Transverse colon (tissue), 4 donors: Measurements from ENCODE around the gene DOCK1. TPM values are rescaled to one million over a fixed set of nuclear protein-coding genes. Genes with fewer than 3 reads are reported as not detected.
"Not testable (repeated sequence)": the region's sequence is repeated elsewhere in the genome, so short reads cannot be mapped to it uniquely, and the experiment has no call there.

Experiments used
- DNase-seq: peaks from one replicate; pipeline ENCODE4 v3.0.0-alpha.2; 2019
- H3K27ac ChIP-seq, 4 donors: fragments of 200-600 bp; sonication (generic); 2 replicates each; pipeline ENCODE4 v1.5.1; 2016 to 2018; ENCODE audit warnings: inconsistent platforms in 4 of 4
- H3K27me3 ChIP-seq: fragments of 200-600 bp; sonication (generic); 2 replicates; pipeline ENCODE4 v1.5.1; 2017; ENCODE audit warnings: inconsistent platforms
- H3K36me3 ChIP-seq, 4 donors: fragments of 200-600 bp; sonication (generic); 2 replicates each; pipeline ENCODE4 v1.5.1; 2017 to 2019; ENCODE audit warnings: inconsistent platforms in 4 of 4
- H3K4me1 ChIP-seq, 4 donors: fragments of 200-600 bp; sonication (generic); 2 replicates each; pipeline ENCODE4 v1.5.1; 2017 to 2020; ENCODE audit warnings: inconsistent platforms in 4 of 4
- H3K4me3 ChIP-seq, 4 donors: fragments of 200-600 bp; sonication (generic); 1 replicate in 1 of 4; 2 replicates in 3 of 4; pipeline versions ENCODE4 v1.5.1 to v1.6.1; 2017 to 2019; ENCODE audit warnings: inconsistent platforms in 4 of 4
- H3K9me3 ChIP-seq, 2 donors: fragments of 200-600 bp; sonication (generic); 2 replicates each; pipeline ENCODE4 v1.5.1; 2017 to 2019; ENCODE audit warnings: inconsistent platforms in 2 of 2
- EP300 ChIP-seq: sonication (generic); formaldehyde crosslinking; IDR thresholded peaks from one replicate; pipeline ENCODE4 v1.6.1; 2017; ENCODE audit warnings: antibody characterized with exemption, low read depth
- POLR2A ChIP-seq: fragments of 450-650 bp; IDR thresholded peaks from one replicate; pipeline ENCODE4 v1.6.1; 2016; ENCODE audit warnings: antibody characterized with exemption, mild to moderate bottlenecking, moderate library complexity
- POLR2AphosphoS5 ChIP-seq, 3 donors: sonication (generic); formaldehyde crosslinking; IDR thresholded peaks; one replicate each; pipeline ENCODE4 v1.6.1; 2016; ENCODE audit warnings: antibody characterized with exemption in 3 of 3
- WGBS, 2 donors: methylation state at CpG; one replicate each; pipeline ENCODE4 v1.1.5; 2018; ENCODE audit warnings: low coverage in 1 of 2; 5-methylcytosine and 5-hydroxymethylcytosine counted together
- in situ Hi-C, 4 donors: fragments of 200-750 bp; cut with MboI; loops; one replicate each; pipeline versions ENCODE4 v1.15.0 to v1.15.1; 2017; ENCODE audit warnings: low sequenced_read_pairs in 3 of 4, low pct_ligation_motif_present in 1 of 4, low pct_unique_long_range_greater_than_20kb in 1 of 4
- intact Hi-C: fragments of 100-400 bp; cut with DNase I; formaldehyde crosslinking; loops from one replicate; pipeline ENCODE4 v1.15.1; 2023; ENCODE audit warnings: low total_unique reads
- total RNA-seq, 4 donors: library from RNA; depleted of rRNA; stranded (reverse); fragments of >200 nt; gene quantifications; one replicate each; pipeline ENCODE4 v1.1.0, GENCODE V29; 2016
- TF ChIP-seq, protein P1 (sequence below), 5 experiments: fragments of 200-600 bp in 3 of 5; fragments of 450-650 bp in 2 of 5; sonication (generic) in 3 of 5; IDR thresholded peaks; 1 replicate in 2 of 5; 2 replicates in 3 of 5; pipeline ENCODE4 v1.5.1; 2016 to 2017; ENCODE audit warnings: antibody characterized with exemption in 5 of 5, inconsistent platforms in 3 of 5, mild to moderate bottlenecking in 2 of 5, moderate library complexity in 1 of 5

Gene DOCK1
- total RNA-seq, 4 donors from 2014 or later: 75.1 to 200 (median 92.5) TPM

DNA sequence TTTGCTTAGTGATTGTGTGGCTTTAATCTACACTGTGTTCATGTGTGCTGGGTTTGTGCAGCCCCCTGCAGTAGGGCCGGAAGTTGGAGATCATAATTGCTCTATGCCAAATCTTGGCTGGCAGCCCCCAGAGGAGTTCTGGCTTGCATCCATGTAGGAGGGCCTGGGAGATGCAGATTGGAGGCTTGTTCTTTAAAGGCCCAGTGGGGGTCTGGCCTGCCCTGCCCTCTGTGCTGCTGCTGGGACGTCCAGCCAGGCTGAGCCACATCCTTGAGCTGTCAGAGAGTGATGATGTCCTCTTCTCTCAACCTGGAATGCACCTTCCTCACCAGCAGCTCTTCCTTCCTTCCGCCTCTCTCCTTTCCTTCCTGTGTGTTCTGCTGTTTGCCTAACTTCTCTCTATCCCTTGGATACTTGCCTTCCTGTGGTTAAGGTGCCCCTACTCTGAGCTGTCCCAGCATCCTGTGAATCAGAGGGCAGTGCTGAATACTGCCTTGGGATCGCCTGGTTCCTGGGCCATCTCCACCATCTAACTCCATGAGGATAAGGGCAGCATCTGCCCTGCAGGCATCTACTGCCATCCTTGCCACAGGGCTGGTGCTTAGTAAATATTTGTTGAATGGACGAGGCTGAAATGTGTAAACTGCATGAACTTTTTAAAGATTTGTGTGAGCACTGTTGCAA is 30.2 kb downstream of the DOCK1 start:
- no peaks in the 10 kb centered on the region for H3K9me3 ChIP-seq
- H3K4me1 ChIP-seq: peaks cover 0 to 16% (median 6%) of the 10 kb centered on the region in 4 donors
- in situ Hi-C loops: no loop called here
- H3K27me3 ChIP-seq: no peaks in the 10 kb centered on the region
- no peaks in the 10 kb centered on the region for H3K36me3 ChIP-seq
- 51 to 70% methylated on average over 2 to 5 of the region's 5 CpGs for WGBS, 2 donors
- TF ChIP-seq EP300: no peak
- no peak for TF ChIP-seq POLR2AphosphoS5 (IDR thresholded peaks at IDR 0.05)
- TF ChIP-seq, protein P1, sequence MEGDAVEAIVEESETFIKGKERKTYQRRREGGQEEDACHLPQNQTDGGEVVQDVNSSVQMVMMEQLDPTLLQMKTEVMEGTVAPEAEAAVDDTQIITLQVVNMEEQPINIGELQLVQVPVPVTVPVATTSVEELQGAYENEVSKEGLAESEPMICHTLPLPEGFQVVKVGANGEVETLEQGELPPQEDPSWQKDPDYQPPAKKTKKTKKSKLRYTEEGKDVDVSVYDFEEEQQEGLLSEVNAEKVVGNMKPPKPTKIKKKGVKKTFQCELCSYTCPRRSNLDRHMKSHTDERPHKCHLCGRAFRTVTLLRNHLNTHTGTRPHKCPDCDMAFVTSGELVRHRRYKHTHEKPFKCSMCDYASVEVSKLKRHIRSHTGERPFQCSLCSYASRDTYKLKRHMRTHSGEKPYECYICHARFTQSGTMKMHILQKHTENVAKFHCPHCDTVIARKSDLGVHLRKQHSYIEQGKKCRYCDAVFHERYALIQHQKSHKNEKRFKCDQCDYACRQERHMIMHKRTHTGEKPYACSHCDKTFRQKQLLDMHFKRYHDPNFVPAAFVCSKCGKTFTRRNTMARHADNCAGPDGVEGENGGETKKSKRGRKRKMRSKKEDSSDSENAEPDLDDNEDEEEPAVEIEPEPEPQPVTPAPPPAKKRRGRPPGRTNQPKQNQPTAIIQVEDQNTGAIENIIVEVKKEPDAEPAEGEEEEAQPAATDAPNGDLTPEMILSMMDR (IDR thresholded peaks at IDR 0.05): no peak
- no peak for TF ChIP-seq POLR2A
- no peak for DNase-seq
- intact Hi-C loops: no loop called here
- H3K4me3 ChIP-seq: no peak overlapping the region
- no peak overlapping the region for H3K27ac ChIP-seq

DNA sequence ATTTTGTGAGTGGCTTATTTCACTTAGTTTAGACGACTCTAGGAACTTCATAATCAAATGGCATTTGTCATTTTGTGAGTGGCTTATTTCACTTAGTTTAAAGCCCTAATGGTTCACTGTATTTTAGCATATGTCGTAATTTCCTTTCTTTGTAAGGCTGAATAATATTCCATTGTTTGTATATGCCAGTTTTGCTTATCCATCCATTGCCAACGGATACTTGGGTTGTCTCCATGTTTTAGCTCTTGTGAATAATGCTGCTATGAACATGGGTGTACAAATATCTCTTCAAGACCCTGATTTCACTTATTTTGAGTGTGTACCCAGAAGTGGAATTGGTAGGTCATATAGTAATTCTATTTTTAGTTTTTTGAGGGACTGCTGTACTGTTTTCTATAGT is 31.8 kb downstream of the DOCK1 start:
- H3K4me3 ChIP-seq: no peak overlapping the region
- TF ChIP-seq, protein P1 (IDR thresholded peaks at IDR 0.05): no peak
- TF ChIP-seq EP300: no peak
- no peak for TF ChIP-seq POLR2AphosphoS5 (IDR thresholded peaks at IDR 0.05)
- no peak for TF ChIP-seq POLR2A
- H3K27me3 ChIP-seq: no peaks in the 10 kb centered on the region
- no peak for DNase-seq
- 65 to 94% methylated on average over 3 of the region's 3 CpGs for WGBS, 2 donors
- H3K9me3 ChIP-seq: no peaks in the 10 kb centered on the region
- no peaks in the 10 kb centered on the region for H3K36me3 ChIP-seq
- H3K4me1 ChIP-seq: no peaks in the 10 kb centered on the region
- H3K27ac ChIP-seq: no peak overlapping the region
- in situ Hi-C loops: no loop called here
- intact Hi-C loops: no loop called here

DNA sequence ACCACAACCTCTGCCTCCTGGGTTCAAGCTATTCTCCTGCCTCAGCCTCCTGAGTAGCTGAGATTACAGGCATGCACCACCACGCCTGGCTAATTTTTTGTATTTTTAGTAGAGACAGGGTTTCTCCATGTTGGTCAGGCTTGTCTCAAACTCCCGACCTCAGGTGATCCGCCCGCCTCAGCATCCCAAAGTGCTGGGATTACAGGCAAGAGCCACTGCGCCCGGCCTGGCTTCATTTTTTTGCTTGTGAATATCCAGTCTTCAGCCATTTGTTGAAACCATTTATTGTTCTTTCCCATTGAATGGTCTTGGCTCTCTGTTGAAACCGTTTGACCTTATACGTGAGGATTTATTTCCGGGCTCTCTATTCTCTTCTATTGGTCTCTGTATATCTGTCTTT is 32.9 kb downstream of the DOCK1 start:
- DNase-seq, H3K4me1 ChIP-seq, H3K27ac ChIP-seq, H3K4me3 ChIP-seq, H3K36me3 ChIP-seq, H3K27me3 ChIP-seq, H3K9me3 ChIP-seq, in situ Hi-C loops, intact Hi-C loops: not testable (repeated sequence)
- WGBS, 2 donors: 90 to 97% methylated on average over 9 of the region's 9 CpGs

DNA sequence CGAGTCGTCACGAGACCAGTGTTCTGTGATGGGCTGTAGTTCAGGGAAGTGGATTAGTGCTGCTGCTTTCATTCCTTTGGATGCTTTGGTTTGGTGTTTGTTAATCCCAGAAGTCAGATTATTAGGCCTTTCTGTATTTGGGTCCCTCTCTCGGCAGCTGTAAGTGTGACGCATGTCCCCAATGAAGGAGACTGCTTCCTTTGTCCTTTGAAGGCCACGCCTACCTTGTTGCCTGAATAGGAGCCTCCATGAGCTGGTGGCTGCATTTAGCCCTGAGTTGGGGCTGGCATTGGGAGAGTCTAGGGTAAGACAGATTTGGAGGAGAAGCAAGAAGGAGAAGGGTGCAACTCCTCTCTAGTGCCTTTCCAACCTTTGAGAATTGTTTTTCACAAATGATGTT is 34.5 kb downstream of the DOCK1 start:
- no peaks in the 10 kb centered on the region for H3K4me1 ChIP-seq
- WGBS, 2 donors: 82 to 92% methylated on average over 3 to 6 of the region's 6 CpGs
- in situ Hi-C loops: no loop called here
- intact Hi-C loops: no loop called here
- H3K9me3 ChIP-seq: no peaks in the 10 kb centered on the region
- no peaks in the 10 kb centered on the region for H3K36me3 ChIP-seq
- DNase-seq: no peak
- H3K4me3 ChIP-seq: no peak overlapping the region
- H3K27ac ChIP-seq: no peak overlapping the region
- TF ChIP-seq POLR2A (no peak), POLR2AphosphoS5 (IDR thresholded peaks at IDR 0.05) (no peak), EP300 (no peak)
- TF ChIP-seq, protein P1 (IDR thresholded peaks at IDR 0.05): no peak
- no peaks in the 10 kb centered on the region for H3K27me3 ChIP-seq
